LNCAP (cell line): ENCODE results near the gene TMPRSS15.

Source experiments
- CTCF ChIP-seq: fragments of 450-650 bp; IDR thresholded peaks from 2 replicates; pipeline ENCODE4 v1.5.1; 2017; ENCODE audit warnings: mild to moderate bottlenecking

Gene TMPRSS15

DNA sequence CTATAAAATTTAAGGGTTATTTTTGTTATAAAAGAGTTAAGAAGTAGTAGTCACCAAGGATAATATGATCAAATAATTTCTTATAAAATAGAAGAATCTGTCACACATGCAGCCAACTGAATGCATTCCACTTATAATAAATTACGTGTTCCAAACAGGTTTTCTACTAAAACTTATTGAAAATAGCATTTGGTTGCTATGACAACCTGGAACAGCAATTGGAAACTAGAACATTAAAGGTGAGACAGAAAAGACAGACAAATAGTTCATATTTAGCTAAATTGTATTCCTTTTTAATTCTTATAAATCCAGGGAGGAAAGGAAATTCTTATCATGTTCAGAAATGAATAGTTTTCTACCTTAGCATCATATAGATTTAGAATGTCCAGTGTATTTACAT is 168.0 kb downstream of the TMPRSS15 start:
- no peak for TF ChIP-seq CTCF

- TF ChIP-seq CTCF, result no peak
Observed at GRCh38 chr21:18228060-18228739, 175.4 kb downstream of the TMPRSS15 start.

GRCh38 chr21:18222346-18222745 is 181.2 kb downstream of the TMPRSS15 start:
- no peak for TF ChIP-seq CTCF

DNA sequence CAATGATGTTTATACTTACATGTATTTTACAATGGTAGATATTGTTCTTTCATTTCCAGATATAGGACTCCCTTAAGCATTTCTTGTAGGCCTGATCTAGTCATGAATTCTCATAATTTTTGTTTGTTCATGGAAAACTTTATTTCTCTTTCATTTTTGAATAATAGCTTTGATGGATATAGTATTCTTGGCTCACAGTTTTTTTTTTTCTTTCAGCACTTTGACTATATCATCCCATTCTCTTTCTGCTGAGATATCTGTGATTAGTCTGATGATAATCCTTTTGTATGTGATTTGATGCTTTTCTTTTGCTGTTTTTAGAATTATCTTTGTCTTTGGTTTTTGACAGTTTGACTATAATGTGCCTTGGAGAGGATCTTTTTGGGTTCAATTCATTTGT is 183.1 kb downstream of the TMPRSS15 start:
- no peak for TF ChIP-seq CTCF
